GM12873 (cell line): ENCODE results near the gene NUMA1.

Experiments
- TF ChIP-seq, protein P1 (sequence below): IDR thresholded peaks from 2 replicates; pipeline ENCODE4 v1.5.1; 2012; ENCODE audit warnings: low read depth, mild to moderate bottlenecking, moderate library complexity, low read length, control low read depth; ENCODE audit not compliant: insufficient read depth; ENCODE audit errors: missing control alignments

Gene NUMA1

DNA sequence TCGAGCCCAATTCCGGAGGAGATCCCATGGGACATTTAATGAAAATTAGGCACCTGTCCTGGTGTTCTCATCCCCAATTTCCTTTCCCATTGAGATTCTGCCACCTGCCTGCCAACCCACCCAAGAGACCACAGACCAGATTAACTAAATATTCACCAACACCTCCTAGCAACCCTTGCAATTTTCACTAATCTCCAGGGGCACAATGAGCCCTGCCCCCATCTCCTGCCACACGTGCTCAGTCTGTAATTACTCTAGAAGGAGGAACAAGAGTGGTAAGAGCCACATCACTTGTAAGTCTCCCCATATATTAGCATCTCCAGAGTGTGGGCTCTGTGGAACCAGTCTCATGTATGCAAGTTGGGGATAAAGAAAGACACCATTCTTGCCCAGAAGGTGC lies 43.7 kb downstream of the NUMA1 start:
- TF ChIP-seq, protein P1, sequence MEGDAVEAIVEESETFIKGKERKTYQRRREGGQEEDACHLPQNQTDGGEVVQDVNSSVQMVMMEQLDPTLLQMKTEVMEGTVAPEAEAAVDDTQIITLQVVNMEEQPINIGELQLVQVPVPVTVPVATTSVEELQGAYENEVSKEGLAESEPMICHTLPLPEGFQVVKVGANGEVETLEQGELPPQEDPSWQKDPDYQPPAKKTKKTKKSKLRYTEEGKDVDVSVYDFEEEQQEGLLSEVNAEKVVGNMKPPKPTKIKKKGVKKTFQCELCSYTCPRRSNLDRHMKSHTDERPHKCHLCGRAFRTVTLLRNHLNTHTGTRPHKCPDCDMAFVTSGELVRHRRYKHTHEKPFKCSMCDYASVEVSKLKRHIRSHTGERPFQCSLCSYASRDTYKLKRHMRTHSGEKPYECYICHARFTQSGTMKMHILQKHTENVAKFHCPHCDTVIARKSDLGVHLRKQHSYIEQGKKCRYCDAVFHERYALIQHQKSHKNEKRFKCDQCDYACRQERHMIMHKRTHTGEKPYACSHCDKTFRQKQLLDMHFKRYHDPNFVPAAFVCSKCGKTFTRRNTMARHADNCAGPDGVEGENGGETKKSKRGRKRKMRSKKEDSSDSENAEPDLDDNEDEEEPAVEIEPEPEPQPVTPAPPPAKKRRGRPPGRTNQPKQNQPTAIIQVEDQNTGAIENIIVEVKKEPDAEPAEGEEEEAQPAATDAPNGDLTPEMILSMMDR, result no peak

DNA sequence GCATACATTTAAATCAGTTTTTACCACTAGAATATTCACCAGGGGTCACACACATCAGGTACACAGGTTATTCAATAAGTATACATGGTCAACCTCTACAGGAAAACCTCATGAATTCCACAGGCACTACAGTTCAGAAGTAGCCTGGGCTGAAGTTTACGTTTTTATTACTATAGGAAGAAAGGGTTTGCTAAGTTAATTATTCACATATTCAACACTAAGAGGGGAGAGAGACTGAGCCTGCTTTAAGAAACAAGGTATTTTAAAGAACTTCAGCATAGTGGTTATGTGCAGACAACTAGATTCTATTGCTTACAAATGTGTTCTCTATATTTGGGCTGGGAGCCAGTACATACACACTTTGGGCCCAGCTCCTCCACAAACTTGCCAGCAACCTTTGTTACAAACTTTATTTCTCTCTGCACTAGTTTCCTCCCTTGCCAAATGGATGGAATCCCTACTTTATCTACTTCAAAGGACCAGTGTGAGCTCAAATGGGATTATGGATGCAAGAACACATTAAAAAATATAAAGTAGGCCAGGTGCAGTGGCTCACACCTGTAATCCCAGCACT lies 49.8 kb downstream of the NUMA1 start:
- TF ChIP-seq, protein P1, result no peak

DNA sequence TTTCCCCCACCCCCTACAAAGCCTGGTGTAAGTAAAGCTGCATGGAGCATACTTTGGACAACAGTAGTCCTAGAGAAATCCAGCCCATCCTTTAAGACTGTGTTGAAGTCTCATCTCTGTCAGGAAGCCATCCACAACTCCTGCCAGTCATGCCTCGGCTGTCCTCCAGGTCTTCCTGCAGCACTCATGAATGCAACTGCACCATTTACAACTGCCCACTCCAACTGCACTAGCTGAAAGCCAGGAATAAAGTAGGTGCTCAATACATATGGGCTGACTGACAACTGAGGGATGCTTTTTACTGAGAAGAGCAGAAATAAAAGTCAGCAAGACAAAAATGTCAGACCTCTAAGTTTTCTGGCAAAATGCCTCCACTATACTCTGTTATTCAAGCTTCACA lies 54.3 kb downstream of the NUMA1 start:
- TF ChIP-seq, protein P1, result no peak

DNA sequence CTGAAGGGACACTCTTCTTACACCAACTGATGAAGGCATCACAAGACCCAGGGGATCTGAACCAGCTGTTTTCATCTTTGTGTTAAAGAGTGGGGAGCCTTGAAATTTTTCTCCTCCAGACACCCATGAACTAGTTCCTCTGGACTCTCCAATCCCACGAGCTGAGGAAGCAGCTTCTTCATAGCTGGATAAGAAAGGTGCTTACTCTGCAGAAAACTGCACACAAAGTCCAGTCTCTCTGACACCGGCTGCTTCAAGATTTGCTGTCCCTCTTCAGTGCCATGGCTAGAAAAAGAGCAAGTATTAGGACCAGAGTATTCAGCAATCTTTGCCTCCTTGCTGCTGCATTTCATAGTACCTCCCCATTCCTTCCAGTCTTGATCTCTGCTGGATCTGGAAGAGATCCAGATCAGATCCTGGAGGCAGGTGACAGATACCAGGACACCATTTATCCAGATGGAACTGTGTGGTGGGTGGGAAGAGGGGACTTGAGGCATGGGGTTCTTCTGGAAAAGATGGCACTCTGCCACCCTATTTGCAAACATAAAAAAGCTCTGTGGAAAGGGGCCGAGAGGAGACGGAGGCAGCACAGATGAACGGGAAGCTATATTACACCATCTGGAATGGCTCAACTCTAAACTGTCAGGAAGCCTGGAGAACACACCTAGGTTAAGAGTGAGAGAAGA lies 56.1 kb downstream of the NUMA1 start:
- TF ChIP-seq, protein P1, result no peak

DNA sequence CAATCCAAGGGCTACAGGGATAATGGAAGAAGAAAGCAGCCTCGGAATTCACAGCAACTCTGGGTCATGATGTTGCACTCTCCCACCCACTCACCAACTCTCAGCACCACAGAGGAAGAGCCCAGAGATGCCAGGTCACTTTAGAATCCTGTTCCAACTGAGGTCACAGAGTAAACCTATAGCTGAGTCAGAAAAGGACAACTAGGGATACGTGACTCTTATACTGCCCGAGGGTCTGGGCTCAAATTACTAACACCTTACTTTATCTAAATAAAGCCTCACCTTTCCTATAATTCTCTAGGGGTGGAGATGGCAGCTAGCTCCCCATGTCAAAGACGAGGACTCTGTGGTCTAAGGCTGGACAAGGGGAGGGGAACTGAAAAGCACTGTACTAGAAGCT lies 57.0 kb downstream of the NUMA1 start:
- TF ChIP-seq, protein P1, result no peak

DNA sequence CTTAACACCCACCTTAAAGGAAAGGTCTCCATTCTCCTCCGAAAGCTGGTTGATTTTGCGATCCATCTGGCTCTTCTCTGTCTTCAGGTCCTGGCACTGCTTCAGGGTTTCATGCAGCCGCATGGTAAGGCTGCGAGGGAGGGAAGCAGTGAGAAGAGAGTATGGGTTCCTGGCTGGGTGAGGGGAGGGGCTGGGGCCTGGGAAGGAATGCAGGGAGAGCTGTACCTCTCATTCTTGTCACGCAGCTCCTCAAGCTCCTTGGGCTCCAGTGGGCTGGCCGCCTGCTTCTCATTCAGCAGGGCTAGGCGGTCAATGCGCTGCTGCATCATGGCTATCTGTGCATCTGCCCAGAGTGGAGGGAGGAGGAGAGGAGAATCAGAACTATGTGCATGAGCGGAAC lies 62.2 kb downstream of the NUMA1 start:
- TF ChIP-seq, protein P1, result no peak

DNA sequence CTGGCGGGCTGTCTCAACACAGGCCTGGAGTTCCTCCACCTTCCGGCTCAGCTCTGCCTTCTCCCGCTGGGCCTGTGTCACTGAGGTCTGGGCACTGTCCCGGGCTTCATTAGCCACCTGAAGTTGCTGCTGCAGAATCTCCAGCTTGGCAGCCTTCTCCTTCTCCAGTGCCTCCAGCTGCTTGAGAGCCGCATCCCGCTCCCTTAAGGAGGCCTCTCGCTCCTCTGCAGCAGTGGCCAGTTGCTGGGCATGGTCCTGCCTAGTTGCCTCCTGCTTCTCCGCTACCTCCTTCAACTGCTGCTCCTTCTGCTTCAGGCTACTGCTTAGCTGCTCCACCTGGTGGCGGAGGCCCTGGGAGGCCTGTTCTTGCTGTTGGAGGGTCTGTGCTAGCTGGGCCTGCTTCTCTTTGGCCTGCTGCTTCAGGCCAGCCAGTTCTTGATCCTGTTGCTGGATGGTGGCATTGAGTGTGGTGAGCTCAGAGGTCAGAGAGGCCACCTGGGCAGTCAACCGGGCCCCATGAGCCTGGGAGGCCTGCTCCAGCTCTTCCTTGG lies 64.8 kb downstream of the NUMA1 start:
- TF ChIP-seq, protein P1, result peak; percentile 62
